HG03432 (cell line): ENCODE results near the gene NDST1.

Experiments
- ATAC-seq: cut with Tn5 transposase; IDR thresholded peaks from one replicate; pipeline ENCODE4 v1.9.1; 2021; ENCODE audit warnings: mild to moderate bottlenecking, moderate library complexity; ENCODE audit not compliant: unreplicated experiment

Gene NDST1

DNA sequence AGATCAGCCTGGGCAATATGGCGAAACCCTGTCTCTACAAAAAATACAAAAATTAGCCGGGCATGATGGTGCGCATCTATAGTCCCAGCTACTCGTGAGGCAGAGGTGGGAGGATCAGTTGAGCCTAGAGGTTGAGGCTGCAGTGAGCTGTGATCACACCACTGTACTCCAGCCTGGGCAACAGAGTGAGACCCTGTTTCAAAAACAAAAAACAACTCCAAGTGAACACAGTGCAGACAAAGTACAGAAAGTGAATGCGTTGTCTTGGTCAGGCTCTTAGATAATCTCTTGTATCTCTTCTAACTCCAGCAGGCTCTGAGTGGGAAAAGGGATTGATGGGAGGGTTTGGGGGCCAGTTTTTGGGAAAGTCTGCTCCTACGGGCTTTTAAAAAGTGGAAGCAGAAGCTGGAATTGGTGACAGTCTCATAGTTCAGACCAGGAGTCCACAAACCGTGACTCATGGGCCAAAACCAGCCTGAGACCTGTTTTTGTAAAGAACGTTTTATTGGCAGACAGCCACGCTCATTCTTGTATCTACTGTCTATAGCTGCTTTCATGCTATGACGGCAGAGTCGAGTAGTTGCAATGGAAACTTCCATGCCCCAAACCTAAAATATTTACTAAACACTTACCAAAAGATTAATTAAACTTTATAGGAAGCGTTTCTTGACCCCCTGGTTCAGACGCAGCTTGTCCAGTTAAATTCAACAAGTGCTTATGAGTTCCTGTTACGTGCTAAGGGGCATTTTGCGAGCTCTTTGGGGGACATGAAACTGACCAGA, 32.9 kb downstream of the NDST1 start:
- no peak for ATAC-seq

DNA sequence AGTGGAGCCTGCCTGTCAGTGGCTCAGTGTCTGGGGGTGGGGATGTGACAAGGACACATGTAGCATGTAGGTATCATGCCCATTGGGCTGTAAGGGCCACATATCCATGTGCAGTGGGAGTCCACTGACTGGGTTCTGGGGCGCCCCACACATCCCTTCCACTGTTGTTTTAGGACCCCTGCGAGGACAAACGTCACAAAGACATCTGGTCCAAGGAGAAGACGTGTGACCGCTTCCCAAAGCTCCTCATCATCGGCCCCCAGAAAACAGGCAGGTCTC, 33.4 kb downstream of the NDST1 start:
- no peak for ATAC-seq

DNA sequence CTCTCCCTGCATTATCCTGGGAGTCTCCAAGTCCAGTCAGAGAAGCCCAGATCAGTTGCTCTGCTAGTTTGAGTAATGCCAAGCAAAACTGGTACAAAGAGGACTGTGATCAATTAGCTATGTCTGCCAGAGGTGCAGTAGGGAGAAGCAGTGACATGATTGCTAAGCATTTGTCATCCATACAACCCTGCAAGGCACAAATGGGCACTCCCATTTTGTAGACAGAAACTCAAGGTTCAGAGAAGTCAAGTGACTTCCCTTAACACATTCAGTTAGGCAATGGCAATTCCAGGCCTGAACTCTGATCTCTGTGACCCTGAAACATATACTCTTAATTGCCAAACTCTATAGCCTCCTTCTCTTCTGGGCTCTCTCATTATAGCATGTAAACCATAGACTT, 34.0 kb downstream of the NDST1 start:
- ATAC-seq = no peak

GRCh38 chr5:150542933-150543445, 35.1 kb downstream of the NDST1 start:
- no peak for ATAC-seq

DNA sequence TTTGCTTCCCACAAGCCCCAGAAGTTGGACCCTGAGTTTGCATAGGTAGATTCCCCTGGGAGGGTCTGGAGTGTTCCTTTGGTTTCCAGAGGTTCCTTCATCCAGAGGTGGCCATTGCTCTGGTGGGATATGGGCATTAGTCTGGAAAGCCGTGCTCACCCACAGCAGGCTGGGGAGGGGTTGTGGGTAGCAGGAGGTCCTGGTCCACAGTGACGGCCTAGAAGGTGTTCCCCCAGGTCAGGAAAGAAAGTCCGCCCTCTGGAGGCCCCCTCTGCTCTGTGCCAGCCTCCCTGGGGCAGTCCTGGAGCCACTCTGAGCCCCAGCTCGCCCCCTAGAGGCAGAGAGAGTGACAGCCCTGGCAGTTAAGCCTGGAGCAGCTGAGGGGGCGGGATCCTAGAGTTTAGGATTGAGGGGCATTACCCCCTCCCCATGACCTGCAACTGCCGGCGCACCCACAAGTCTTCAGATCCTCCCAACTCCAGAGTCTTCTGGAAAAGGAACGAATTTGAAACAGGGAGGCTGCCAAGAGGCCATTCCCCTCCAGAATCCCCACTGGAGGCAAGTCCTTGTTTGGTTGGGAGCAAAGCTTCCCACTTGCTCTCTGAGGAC, 36.8 kb downstream of the NDST1 start:
- ATAC-seq = peak; percentile 96

- no peak for ATAC-seq
Measured at GRCh38 chr5:150545246-150545645, 37.3 kb downstream of the NDST1 start.

GRCh38 chr5:150548123-150548522, 40.2 kb downstream of the NDST1 start:
- ATAC-seq = no peak

- ATAC-seq = no peak
Measured at GRCh38 chr5:150549735-150550134, 41.8 kb downstream of the NDST1 start.

GRCh38 chr5:150550286-150550685, 42.4 kb downstream of the NDST1 start:
- no peak for ATAC-seq

- no peak for ATAC-seq
Measured at GRCh38 chr5:150551066-150551465, 43.1 kb downstream of the NDST1 start.

DNA sequence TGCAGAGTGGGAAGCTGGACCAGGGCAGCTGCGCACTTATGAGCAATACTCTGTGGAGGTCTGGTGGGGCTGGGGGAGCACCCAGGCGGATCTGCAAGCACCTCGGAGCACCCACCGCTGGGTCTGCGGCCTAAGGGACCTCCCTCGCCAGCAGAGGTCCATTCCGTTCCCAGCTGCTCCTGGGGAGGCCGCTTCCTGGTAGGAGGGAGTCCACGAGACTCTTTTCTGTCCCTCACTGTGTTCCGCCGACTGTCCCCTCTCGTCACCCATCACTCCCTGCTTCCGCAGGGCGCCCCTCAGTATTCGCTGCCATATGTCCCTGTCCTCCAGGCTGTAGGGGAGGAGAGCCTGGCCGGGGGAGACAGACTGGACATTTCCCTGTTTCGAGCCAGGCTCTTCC, 45.5 kb downstream of the NDST1 start:
- no peak for ATAC-seq

DNA sequence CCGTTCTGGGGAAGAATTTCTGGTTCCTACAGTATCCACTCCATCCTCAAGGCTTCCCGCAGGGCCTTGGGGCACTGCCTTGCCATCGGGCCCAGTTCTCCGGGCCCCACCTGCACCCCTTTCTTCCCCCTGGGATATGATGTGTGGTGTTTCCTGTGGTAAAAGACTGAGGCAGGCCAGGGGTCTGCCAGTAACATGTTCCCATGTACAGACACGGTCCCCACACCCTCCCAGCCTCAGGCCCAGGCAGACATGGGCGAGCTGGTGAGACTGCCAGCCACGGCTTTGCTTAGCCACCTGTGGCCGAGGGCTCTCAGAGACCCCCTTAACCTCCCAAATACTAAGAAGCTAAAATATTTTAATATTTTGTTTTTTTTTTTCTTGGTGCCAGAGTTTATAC, 46.0 kb downstream of the NDST1 start:
- no peak for ATAC-seq

DNA sequence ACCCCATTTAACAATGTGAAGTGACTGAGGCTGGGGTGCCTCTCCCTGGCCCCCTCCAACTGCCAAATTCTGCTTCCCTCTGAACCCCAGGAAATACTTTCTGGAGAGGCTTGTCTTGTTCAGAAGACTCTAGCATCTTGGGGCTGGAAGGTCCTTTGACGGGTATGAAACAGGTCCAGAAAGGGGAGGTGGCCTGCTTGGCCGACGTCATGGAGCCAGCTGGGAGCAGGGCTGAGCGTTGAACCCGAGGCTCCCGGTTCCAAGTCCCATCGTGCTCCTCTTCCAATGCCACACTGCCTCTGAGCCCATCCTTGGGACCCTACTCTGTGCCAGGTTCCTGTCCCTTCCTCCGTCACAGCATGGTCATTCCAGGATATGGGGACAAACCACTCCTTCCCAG, 46.9 kb downstream of the NDST1 start:
- ATAC-seq = no peak

GRCh38 chr5:150556106-150556505, 48.2 kb downstream of the NDST1 start:
- no peak for ATAC-seq

GRCh38 chr5:150556859-150557508, 49.1 kb downstream of the NDST1 start:
- ATAC-seq = peak; percentile 46

DNA sequence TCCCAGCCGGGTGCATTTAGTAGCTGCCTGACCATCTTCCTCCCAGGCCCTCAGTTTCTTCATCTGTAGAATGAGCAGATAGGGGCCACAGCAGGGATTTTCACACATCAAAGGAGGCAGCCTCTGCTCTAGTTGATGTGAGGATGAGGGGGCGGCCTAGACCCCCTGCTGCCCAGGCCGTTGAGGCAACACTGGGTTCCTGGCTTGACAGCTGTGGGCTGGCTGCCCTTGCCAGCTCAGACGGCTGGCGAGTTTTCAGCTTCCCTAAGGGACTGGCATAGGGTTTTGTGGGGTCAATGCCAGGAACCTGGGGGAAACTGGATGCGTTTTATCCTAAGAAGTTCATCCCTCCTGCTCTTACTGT, 49.6 kb downstream of the NDST1 start:
- no peak for ATAC-seq

- ATAC-seq = no peak
Measured at GRCh38 chr5:150558088-150558621, 50.2 kb downstream of the NDST1 start.

- ATAC-seq = no peak
Measured at GRCh38 chr5:150559088-150559487, 51.2 kb downstream of the NDST1 start.

DNA sequence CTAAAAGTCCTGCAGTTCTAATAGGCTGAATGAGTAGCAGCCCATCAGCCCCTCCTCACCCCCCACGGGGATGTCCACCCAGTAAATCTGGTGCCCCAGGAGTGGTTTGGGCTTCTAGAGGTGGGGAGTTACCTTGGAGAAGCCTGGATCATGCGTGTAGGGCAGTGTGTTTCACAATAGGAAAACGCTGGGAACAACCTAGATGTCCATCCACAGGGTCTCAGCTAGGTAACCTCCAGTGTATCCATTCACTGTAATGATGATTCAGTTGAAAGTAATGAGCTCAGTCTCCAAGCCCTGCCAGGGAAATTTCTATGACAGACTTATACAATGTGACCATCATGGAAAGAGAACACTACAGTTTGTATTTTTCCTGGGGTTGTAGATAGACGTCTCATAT, 51.8 kb downstream of the NDST1 start:
- no peak for ATAC-seq

GRCh38 chr5:150560401-150561191, 52.7 kb downstream of the NDST1 start:
- peak; percentile 70 for ATAC-seq

GRCh38 chr5:150561192-150561512, 53.2 kb downstream of the NDST1 start:
- ATAC-seq = no peak
